Suprapubic skin (tissue), 4 donors: Measurements from ENCODE around the gene CD44. TPM values are rescaled to one million over a fixed set of nuclear protein-coding genes. Genes with fewer than 3 reads are reported as not detected.
A peak's percentile ranks its signal among the peaks of the same experiment; 100 is the strongest.

Experiments used
- DNase-seq, 2 donors: peaks; one replicate each; pipeline ENCODE4 v3.0.0-alpha.2; 2019; ENCODE audit warnings: low spot score in 2 of 2
- H3K27ac ChIP-seq: fragments of 200-600 bp; sonication (generic); one replicate; pipeline ENCODE4 v1.5.1; 2019
- H3K27me3 ChIP-seq: fragments of 200-600 bp; sonication (generic); one replicate; pipeline ENCODE4 v1.5.1; 2019
- H3K36me3 ChIP-seq: fragments of 200-600 bp; sonication (generic); one replicate; pipeline ENCODE4 v1.5.1; 2019
- H3K4me1 ChIP-seq: fragments of 200-600 bp; sonication (generic); one replicate; pipeline ENCODE4 v1.5.1; 2019
- H3K4me3 ChIP-seq: fragments of 200-600 bp; sonication (generic); one replicate; pipeline ENCODE4 v1.5.1; 2019; ENCODE audit warnings: mild to moderate bottlenecking
- H3K9me3 ChIP-seq: fragments of 200-600 bp; sonication (generic); one replicate; pipeline ENCODE4 v1.5.1; 2019
- EP300 ChIP-seq: sonication (generic); formaldehyde crosslinking; IDR thresholded peaks from one replicate; pipeline ENCODE4 v1.6.1; 2017; ENCODE audit warnings: antibody characterized with exemption
- POLR2A ChIP-seq, 2 donors: fragments of 450-650 bp; IDR thresholded peaks; one replicate each; pipeline ENCODE4 v1.6.1; 2017; ENCODE audit warnings: antibody characterized with exemption in 2 of 2, mild to moderate bottlenecking in 2 of 2, moderate library complexity in 2 of 2
- POLR2AphosphoS5 ChIP-seq, 3 donors: sonication (generic); formaldehyde crosslinking; IDR thresholded peaks; one replicate each; pipeline ENCODE4 v1.6.1; 2017; ENCODE audit warnings: antibody characterized with exemption in 3 of 3
- whole genome bisulfite sequencing: methylation state at CpG from one replicate; pipeline ENCODE4 v1.1.5; 2018; 5-methylcytosine and 5-hydroxymethylcytosine counted together
- total RNA-seq, 4 donors: library from RNA; depleted of rRNA; stranded (reverse); fragments of >200 nt; gene quantifications; one replicate each; pipeline ENCODE4 v1.1.0, GENCODE V29; 2016
- TF ChIP-seq, protein P1 (sequence below), 2 donors: fragments of 200-600 bp in 1 of 2; fragments of 450-650 bp in 1 of 2; sonication (generic) in 1 of 2; IDR thresholded peaks; one replicate each; pipeline ENCODE4 v1.5.1; 2016 to 2019; ENCODE audit warnings: antibody characterized with exemption in 2 of 2, mild to moderate bottlenecking in 1 of 2, moderate library complexity in 1 of 2

The CD44 gene
- total RNA-seq, 4 donors from 2014 or later, result 1,361 to 2,207 (median 1,502) TPM

- WGBS, result 40% methylated on average over 5 of the region's 5 CpGs
- Histone ChIP-seq H3K36me3 (no peaks in the 10 kb centered on the region), H3K4me1 (peaks cover 19% of the 10 kb centered on the region), H3K27ac (no peak overlapping the region), H3K4me3 (no peak overlapping the region), H3K9me3 (no peaks in the 10 kb centered on the region), H3K27me3 (no peaks in the 10 kb centered on the region)
- TF ChIP-seq, protein P1, sequence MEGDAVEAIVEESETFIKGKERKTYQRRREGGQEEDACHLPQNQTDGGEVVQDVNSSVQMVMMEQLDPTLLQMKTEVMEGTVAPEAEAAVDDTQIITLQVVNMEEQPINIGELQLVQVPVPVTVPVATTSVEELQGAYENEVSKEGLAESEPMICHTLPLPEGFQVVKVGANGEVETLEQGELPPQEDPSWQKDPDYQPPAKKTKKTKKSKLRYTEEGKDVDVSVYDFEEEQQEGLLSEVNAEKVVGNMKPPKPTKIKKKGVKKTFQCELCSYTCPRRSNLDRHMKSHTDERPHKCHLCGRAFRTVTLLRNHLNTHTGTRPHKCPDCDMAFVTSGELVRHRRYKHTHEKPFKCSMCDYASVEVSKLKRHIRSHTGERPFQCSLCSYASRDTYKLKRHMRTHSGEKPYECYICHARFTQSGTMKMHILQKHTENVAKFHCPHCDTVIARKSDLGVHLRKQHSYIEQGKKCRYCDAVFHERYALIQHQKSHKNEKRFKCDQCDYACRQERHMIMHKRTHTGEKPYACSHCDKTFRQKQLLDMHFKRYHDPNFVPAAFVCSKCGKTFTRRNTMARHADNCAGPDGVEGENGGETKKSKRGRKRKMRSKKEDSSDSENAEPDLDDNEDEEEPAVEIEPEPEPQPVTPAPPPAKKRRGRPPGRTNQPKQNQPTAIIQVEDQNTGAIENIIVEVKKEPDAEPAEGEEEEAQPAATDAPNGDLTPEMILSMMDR (IDR thresholded peaks at IDR 0.05), result no peak
- no peak for TF ChIP-seq POLR2A (IDR thresholded peaks at IDR 0.05)
- no peak for TF ChIP-seq POLR2AphosphoS5 (IDR thresholded peaks at IDR 0.05)
- TF ChIP-seq EP300, result no peak
- no peak for DNase-seq
These were observed 41.0 kb upstream of the CD44 start for GRCh38 chr11:35097814-35098455.

DNA sequence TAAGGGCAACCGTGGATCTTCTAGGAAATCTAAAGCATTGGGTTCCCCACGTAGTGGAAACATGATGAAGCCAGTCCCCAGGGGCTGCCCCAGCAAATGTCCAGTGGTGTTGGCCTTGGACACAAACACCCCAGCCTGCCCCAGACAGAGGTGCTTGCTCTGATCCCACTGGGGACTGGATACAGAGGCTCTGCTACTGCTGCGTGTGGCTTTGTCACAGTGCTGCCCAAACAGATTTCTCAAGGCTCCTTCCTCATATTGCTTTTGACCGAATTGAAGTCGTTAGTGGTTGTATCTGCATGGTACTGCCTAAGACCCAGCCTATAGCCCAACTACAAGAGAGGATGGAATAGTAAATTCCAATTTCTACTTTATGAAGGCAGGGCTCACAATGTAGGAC lies 40.1 kb upstream of the CD44 start:
- no peak overlapping the region for H3K4me3 ChIP-seq
- no peak for TF ChIP-seq POLR2AphosphoS5 (IDR thresholded peaks at IDR 0.05)
- TF ChIP-seq, protein P1 (IDR thresholded peaks at IDR 0.05), result no peak
- TF ChIP-seq POLR2A (IDR thresholded peaks at IDR 0.05), result no peak
- no peak for TF ChIP-seq EP300
- no peaks in the 10 kb centered on the region for H3K27me3 ChIP-seq
- peaks cover 19% of the 10 kb centered on the region for H3K4me1 ChIP-seq
- no peaks in the 10 kb centered on the region for H3K36me3 ChIP-seq
- DNase-seq, result no peak
- H3K9me3 ChIP-seq, result no peaks in the 10 kb centered on the region
- 77% methylated on average over 5 of the region's 5 CpGs for WGBS
- H3K27ac ChIP-seq, result peak overlapping the region; percentile 47

GRCh38 chr11:35099278-35100012 lies 39.5 kb upstream of the CD44 start:
- WGBS, result 54% methylated on average over 6 of the region's 6 CpGs
- no peak for TF ChIP-seq POLR2A (IDR thresholded peaks at IDR 0.05)
- no peak for TF ChIP-seq EP300
- TF ChIP-seq POLR2AphosphoS5 (IDR thresholded peaks at IDR 0.05), result peak in 1 of 3 donors; percentile 19
- TF ChIP-seq, protein P1 (IDR thresholded peaks at IDR 0.05), result no peak
- DNase-seq, result no peak
- peaks cover 21% of the 10 kb centered on the region for H3K4me1 ChIP-seq
- no peaks in the 10 kb centered on the region for H3K27me3 ChIP-seq
- peak overlapping the region; percentile 47 for H3K27ac ChIP-seq
- no peak overlapping the region for H3K4me3 ChIP-seq
- no peaks in the 10 kb centered on the region for H3K9me3 ChIP-seq
- no peaks in the 10 kb centered on the region for H3K36me3 ChIP-seq

DNA sequence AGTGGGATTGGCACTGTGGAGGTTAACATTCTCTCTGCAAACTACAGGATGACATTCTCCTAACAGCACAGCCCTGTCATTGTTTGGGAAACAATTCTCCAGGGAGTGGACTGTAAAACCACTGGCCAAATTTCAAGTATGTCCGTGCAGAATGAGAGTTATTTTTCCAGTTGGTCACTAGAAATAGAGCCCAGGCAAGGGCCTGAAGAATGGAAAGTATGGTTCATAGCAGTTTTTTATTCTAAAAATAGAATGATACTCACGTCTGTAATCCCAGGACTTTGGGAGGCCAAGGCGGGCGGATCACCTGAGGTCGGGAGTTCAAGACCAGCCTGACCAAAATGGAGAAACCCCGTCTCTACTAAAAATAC lies 39.0 kb upstream of the CD44 start:
- no peaks in the 10 kb centered on the region for H3K9me3 ChIP-seq
- peaks cover 25% of the 10 kb centered on the region for H3K4me1 ChIP-seq
- H3K27me3 ChIP-seq, result no peaks in the 10 kb centered on the region
- no peaks in the 10 kb centered on the region for H3K36me3 ChIP-seq
- no peak overlapping the region for H3K4me3 ChIP-seq
- peak in 1 of 3 donors; percentile 25 for TF ChIP-seq POLR2AphosphoS5 (IDR thresholded peaks at IDR 0.05)
- TF ChIP-seq EP300, result peak; percentile 69
- TF ChIP-seq, protein P1 (IDR thresholded peaks at IDR 0.05), result no peak
- H3K27ac ChIP-seq, result peak overlapping the region; percentile 47
- DNase-seq, result no peak
- WGBS, result 51% methylated on average over 6 of the region's 6 CpGs

GRCh38 chr11:35101223-35101622 lies 37.7 kb upstream of the CD44 start:
- Histone ChIP-seq H3K9me3 (no peaks in the 10 kb centered on the region), H3K36me3 (no peaks in the 10 kb centered on the region), H3K4me1 (peaks cover 35% of the 10 kb centered on the region), H3K27ac (peak overlapping the region; percentile 47), H3K4me3 (no peak overlapping the region), H3K27me3 (no peaks in the 10 kb centered on the region)
- DNase-seq, result no peak
- TF ChIP-seq, protein P1 (IDR thresholded peaks at IDR 0.05), result no peak
- no peak for TF ChIP-seq EP300
- no peak for TF ChIP-seq POLR2AphosphoS5 (IDR thresholded peaks at IDR 0.05)
- no peak for TF ChIP-seq POLR2A (IDR thresholded peaks at IDR 0.05)
- 85% methylated on average over 3 of the region's 3 CpGs for WGBS
